Aorta (tissue), 5 donors: ENCODE results near the gene TFIP11. TPM values are rescaled to one million over a fixed set of nuclear protein-coding genes. Genes with fewer than 3 reads are reported as not detected.

Experiments
- ATAC-seq: fragments of 200-7000 bp; cut with Tn5 transposase; one replicate; pipeline ENCODE4 v1.9.1; 2022; ENCODE audit warnings: moderate library complexity; ENCODE audit not compliant: low FRiP score
- DNase-seq, 2 donors: peaks; one replicate each; pipeline ENCODE4 v3.0.0-alpha.2; 2020
- H3K27ac ChIP-seq, 2 donors: one replicate each; pipeline ENCODE4 v1.5.1; 2013; ENCODE audit warnings: low read length in 2 of 2, mild to moderate bottlenecking in 2 of 2, moderate library complexity in 2 of 2, control low read depth in 1 of 2, inconsistent platforms in 1 of 2, low read depth in 1 of 2
- H3K27me3 ChIP-seq, 2 donors: one replicate each; pipeline ENCODE4 v1.6.1; 2013; ENCODE audit warnings: control low read depth in 1 of 2, low read length in 1 of 2, mild to moderate bottlenecking in 1 of 2, moderate library complexity in 1 of 2; ENCODE audit not compliant: insufficient read depth in 2 of 2, control insufficient read depth in 1 of 2
- H3K36me3 ChIP-seq, 2 donors: one replicate each; pipeline ENCODE4 v1.6.1; 2013; ENCODE audit warnings: control low read depth in 1 of 2, low read length in 1 of 2, mild to moderate bottlenecking in 1 of 2; ENCODE audit not compliant: insufficient read depth in 2 of 2, control insufficient read depth in 1 of 2
- H3K4me1 ChIP-seq, 2 donors: one replicate each; pipeline ENCODE4 v1.6.1; 2013; ENCODE audit warnings: low read length in 2 of 2, control low read depth in 1 of 2, mild to moderate bottlenecking in 1 of 2, moderate library complexity in 1 of 2; ENCODE audit not compliant: insufficient read depth in 2 of 2, control insufficient read depth in 1 of 2
- H3K4me3 ChIP-seq, 2 donors: one replicate each; pipeline ENCODE4 v1.5.1; 2013; ENCODE audit warnings: low read length in 2 of 2, control low read depth in 1 of 2, mild to moderate bottlenecking in 1 of 2
- H3K9me3 ChIP-seq: one replicate; pipeline ENCODE4 v1.6.1; 2013; ENCODE audit warnings: mild to moderate bottlenecking, low read length; ENCODE audit not compliant: control insufficient read depth
- WGBS, 2 donors: extraction: QIAGEN DNeasy Blood & Tissue Kit; methylation state at CpG; one replicate each; pipeline ENCODE4 v1.1.7; 2013; 5-methylcytosine and 5-hydroxymethylcytosine counted together
- intact Hi-C, 2 donors: fragments of 100-400 bp; cut with DNase I; formaldehyde crosslinking; loops; one replicate each; pipeline versions ENCODE4 v1.14.2 to v1.15.0; 2022
- long read RNA-seq, 2 donors: library from polyadenylated mRNA; unstranded; transcript quantifications; one replicate each; pipeline ENCODE4 v2.0.0, GENCODE V29; 2020 to 2021
- polyA plus RNA-seq, 2 donors: library from polyadenylated mRNA; stranded (reverse); fragments of 200-250 nt; gene quantifications; one replicate each; pipeline ENCODE4 v1.2.3, GENCODE V29; 2013
- total RNA-seq, 2 donors: library from RNA; stranded (reverse); fragmentation: NEBNext Ultra II Directional; extraction: Animal tissue kit (Norgen Biotek cat#: 25700); gene quantifications; one replicate each; pipeline ENCODE4 v1.2.1, GENCODE V29; 2021
- donor health status: healthy with polysubstance abuse.
- donor health status: Bipolar disorder and iron deficiency.
- donor health status: DM: no; HTN: no; CAD: no.
- donor health status: DM: no; HTN: no; CAD: no.
- donor health status: DM: yes; HTN: yes; CAD: no.

Gene TFIP11
- total RNA-seq (10 to 100 TPM; 24.7 to 27.7 TPM), polyA plus RNA-seq (10 to 100 TPM in 1 of 2 donors, 1 to 10 TPM in 1; 6.1 to 31.4 TPM)
- long read RNA-seq, donor 1, transcript TFIP11-204 (15 exons, 3,586 nt): major isoform, 55 of 107 reads
- long read RNA-seq, donor 1, transcript TFIP11-201 (16 exons, 2,896 nt): minor isoform, 6 of 107 reads
- long read RNA-seq, donor 1, partial matches to known transcripts: 22 of 107 reads
- long read RNA-seq, donor 1, other reads (novel, unspliced or antisense): 23 of 107 reads
- long read RNA-seq, donor 2, transcript TFIP11-204 (15 exons, 3,586 nt): major isoform, 12 of 28 reads
- long read RNA-seq, donor 2, partial matches to known transcripts: 6 of 28 reads
- long read RNA-seq, donor 2, other reads (novel, unspliced or antisense): 10 of 28 reads

DNA sequence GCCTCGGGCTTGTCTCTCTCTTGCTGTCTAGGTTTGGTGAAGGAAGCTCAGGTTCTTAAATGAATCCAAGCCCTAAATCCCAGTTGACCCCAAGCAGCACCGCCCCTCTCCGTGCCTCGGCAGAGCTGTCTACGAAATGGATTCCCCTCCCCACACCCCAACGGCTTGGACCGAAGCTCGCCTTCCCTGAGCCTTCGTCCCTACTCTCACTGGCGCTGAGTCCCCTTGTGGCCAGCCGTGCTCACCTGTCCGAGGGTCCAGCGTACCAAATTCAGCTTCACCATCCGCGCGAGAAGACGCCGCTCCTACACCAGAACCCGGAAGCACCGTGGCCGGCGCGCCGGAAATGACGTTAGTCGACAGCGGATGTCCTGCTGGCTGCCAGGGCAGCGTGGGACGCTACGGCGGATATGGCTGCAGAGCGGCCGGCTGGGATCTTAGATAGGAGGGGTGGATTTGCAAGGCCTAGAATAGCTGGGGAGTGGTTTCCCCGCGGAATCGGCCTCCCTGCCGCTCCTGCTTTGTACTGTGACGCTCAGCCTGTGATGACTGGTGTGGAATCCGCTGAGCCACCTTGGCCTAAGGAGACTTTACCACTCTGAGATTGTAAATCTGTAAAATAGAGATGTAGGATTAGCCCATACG, at the start of gene TFIP11:
TFIP11 (minus strand) TSS at position 325 of the 645 bp plus-strand sequence. CDS start 2,201 bp downstream, outside the sequence.
- DNase-seq: peak; percentile 96 to 99
- H3K4me3 ChIP-seq: peak within 1 kb of the TSS; percentile 45 to 79
- peaks cover 0 to 4% of the 10 kb centered on the region in 2 donors for H3K4me1 ChIP-seq
- ATAC-seq: peak; percentile 96
- WGBS, 2 donors: 0 to 1% methylated on average over 40 of the region's 40 CpGs
- no peaks in the 10 kb centered on the region for H3K9me3 ChIP-seq
- no peaks in the 10 kb centered on the region for H3K27me3 ChIP-seq
- peak within 1 kb of the TSS; percentile 33 for H3K27ac ChIP-seq
- peaks cover 0 to 9% of the 10 kb centered on the region in 2 donors for H3K36me3 ChIP-seq
- intact Hi-C loops: loop anchor here (2.0 kb wide), 1 partner anchor 79 kb away; the partner anchor contains the start of gene TPST2 (in 2 of the 2)

DNA sequence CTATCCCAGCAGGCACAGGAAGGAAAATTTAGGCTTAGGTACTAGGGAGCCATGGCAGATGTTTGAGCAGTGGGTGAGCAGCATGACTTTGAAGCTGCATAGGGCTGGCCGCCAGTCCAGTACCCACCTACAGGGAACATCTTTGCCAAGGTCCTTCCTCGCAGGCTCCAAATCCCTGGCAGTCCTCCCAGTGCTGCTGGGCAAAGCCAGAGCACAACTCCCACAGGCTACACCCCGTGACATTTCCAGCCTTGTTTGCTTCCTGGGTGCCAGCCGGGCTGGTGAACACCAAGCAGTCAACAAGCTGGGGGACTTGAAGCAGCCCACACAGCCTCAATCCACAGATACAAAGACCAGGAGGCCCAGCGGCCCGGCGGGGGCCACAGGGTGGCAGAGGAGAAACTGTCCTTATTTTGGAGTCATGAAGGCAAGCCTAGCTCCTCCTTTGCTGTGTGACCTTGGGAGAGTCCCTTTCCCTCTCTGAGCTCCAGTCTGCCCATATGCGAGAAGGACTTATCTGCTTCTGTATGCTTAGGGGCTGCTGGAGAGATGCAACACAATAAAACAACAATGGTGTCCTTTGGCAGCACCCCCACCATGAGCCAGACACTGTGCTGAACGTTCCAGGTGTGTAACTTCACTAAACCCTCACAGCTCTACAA, 49.6 kb upstream of the TFIP11 start:
- H3K4me3 ChIP-seq: no peak overlapping the region
- H3K27me3 ChIP-seq: no peaks in the 10 kb centered on the region
- no peaks in the 10 kb centered on the region for H3K36me3 ChIP-seq
- no peaks in the 10 kb centered on the region for H3K9me3 ChIP-seq
- WGBS, 2 donors: 62 to 64% methylated on average over 9 of the region's 9 CpGs
- ATAC-seq (no peak), DNase-seq (peak in 1 of 2 donors; percentile 37)
- no peak overlapping the region for H3K27ac ChIP-seq
- intact Hi-C loops: no loop called here
- no peaks in the 10 kb centered on the region for H3K4me1 ChIP-seq

DNA sequence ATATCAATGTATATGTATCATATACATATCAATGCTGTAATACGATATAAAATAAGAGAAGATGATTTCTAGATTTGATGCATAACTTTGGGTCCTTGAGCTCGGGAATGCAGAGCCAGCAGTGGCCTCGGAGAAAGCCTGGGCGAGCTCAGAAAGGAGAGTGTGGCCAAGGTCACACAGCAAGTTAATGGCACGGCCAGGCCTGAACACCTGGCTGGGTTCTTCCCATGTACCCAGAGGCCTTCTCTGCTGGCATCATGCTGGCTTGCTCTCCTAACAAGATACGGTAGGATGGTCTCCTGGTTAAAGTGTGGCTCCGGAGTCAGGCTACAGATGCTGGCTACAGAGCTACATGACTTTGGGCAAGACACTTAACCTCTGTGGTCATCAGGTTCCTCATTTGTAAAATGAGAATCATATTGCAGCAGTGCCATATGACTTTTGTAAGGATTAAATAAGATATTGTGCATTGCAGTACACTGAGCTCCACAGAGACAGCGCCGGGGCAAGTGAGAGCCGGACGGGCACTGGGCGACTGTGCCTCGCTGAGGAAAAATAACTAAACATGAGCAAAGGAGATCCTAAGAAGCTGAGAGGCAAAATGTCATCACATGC, 47.8 kb upstream of the TFIP11 start:
- no peak for ATAC-seq
- H3K4me3 ChIP-seq: no peak overlapping the region
- WGBS, 2 donors: 91 to 93% methylated on average over 13 of the region's 13 CpGs
- no peaks in the 10 kb centered on the region for H3K27me3 ChIP-seq
- H3K4me1 ChIP-seq: no peaks in the 10 kb centered on the region
- peak in 1 of 2 donors; percentile 19 for DNase-seq
- intact Hi-C loops: no loop called here
- H3K27ac ChIP-seq: no peak overlapping the region
- H3K36me3 ChIP-seq: no peaks in the 10 kb centered on the region
- no peaks in the 10 kb centered on the region for H3K9me3 ChIP-seq

DNA sequence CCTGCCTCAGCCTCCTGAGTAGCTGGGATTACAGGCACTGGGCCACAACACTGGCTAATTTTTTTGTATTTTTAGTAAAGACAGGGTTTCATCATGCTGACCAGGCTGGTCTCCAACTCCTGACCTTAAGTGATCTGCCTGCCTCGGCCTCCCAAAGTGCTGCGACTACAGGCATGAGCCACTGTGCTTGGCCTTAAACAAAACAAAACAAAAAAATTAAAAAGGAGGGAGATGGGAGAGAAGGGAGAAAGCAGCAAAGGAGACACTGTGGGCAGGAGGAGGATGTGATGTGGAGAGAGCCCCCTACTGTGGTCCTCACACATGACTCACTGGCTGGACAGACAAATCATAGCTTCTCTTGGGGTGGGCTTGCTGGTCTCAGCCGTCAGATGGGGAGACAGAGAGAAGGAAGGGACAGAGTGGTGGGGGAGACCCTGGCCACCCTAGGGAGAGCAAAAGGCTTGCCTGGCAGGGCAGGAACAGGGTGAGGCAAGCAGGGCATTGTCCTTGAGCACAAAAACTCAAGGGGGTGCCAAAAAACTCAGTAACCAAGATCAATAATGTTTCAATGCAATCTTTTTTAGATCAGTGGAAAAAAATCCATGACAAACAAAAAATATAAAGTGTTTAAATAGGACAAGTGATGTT, 46.1 kb upstream of the TFIP11 start:
- Histone ChIP-seq H3K27ac (no peak overlapping the region), H3K27me3 (no peaks in the 10 kb centered on the region), H3K9me3 (no peaks in the 10 kb centered on the region), H3K4me3 (no peak overlapping the region), H3K36me3 (no peaks in the 10 kb centered on the region), H3K4me1 (no peaks in the 10 kb centered on the region)
- DNase-seq: no peak
- 22 to 25% methylated on average over 3 of the region's 3 CpGs for WGBS, 2 donors
- intact Hi-C loops: no loop called here
- ATAC-seq: peak; percentile 29

DNA sequence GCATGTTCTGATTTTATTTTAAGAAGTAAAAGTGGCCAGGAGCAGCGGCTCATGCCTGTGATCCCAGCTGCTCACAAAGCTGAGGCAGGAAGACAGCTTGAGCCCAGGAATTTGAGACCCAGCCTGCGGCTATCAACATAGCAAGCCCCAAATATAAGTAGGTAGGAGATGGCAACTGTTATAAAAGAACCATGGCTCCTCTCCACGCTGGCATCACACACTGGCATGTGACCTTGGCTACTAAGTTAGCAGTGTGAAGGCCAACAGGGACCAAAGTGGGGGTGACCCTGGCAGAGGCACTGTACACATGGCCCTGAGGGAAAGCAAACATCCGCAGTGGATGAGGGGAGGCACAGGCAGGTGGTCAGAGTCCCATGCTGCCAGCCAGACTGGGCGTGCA, 44.6 kb upstream of the TFIP11 start:
- no peak overlapping the region for H3K27ac ChIP-seq
- H3K4me1 ChIP-seq: no peaks in the 10 kb centered on the region
- H3K36me3 ChIP-seq: no peaks in the 10 kb centered on the region
- ATAC-seq: no peak
- 77 to 87% methylated on average over 5 of the region's 5 CpGs for WGBS, 2 donors
- no peak overlapping the region for H3K4me3 ChIP-seq
- no peaks in the 10 kb centered on the region for H3K9me3 ChIP-seq
- DNase-seq: no peak
- H3K27me3 ChIP-seq: no peaks in the 10 kb centered on the region
- intact Hi-C loops: no loop called here

DNA sequence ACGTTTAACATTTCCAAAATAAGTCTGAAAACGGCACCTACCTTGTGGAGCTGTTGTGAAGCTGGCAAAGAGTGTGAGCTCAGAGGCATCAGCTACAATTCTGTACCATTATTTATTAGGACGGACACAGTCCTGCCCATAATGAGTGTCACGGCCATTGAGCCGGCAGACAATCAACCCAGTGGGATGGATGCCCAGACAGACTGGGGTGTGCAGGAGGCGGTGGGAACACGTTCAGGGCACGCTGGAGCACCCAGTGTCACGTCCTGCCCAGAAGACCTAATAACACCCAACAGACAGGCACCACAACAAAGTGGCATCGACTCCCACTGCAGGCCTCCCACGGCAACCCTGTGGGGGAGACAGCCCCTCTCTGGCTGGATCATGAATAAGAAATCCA, 43.2 kb upstream of the TFIP11 start:
- no peaks in the 10 kb centered on the region for H3K9me3 ChIP-seq
- no peaks in the 10 kb centered on the region for H3K27me3 ChIP-seq
- WGBS, 2 donors: 90 to 92% methylated on average over 11 of the region's 11 CpGs
- no peak for DNase-seq
- no peaks in the 10 kb centered on the region for H3K36me3 ChIP-seq
- no peak overlapping the region for H3K27ac ChIP-seq
- H3K4me3 ChIP-seq: no peak overlapping the region
- no peaks in the 10 kb centered on the region for H3K4me1 ChIP-seq
- ATAC-seq: no peak
- intact Hi-C loops: no loop called here

DNA sequence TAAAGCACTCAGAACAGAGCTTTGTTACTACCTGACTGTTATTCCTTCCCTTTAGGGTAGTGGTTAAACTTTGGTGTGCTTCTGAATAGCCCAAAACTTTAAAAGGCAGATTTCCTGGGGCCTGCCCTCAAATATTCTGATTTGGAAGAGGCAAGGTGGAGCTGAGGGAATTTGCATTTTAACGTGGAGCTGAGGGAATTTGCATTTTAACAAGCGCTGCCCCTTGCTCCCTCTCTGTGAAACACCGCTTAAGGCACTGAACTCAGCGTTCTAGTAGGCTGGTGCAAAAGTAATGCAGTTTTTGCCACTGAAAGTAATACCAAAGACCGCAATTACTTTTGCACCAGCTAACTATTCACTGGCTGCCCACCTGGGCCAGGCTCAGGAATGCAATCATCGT, 42.7 kb upstream of the TFIP11 start:
- no peaks in the 10 kb centered on the region for H3K27me3 ChIP-seq
- DNase-seq (no peak), ATAC-seq (no peak)
- no peak overlapping the region for H3K27ac ChIP-seq
- intact Hi-C loops: no loop called here
- H3K9me3 ChIP-seq: no peaks in the 10 kb centered on the region
- no peaks in the 10 kb centered on the region for H3K36me3 ChIP-seq
- H3K4me3 ChIP-seq: no peak overlapping the region
- H3K4me1 ChIP-seq: no peaks in the 10 kb centered on the region
- WGBS, 2 donors: 80 to 84% methylated on average over 6 of the region's 6 CpGs

DNA sequence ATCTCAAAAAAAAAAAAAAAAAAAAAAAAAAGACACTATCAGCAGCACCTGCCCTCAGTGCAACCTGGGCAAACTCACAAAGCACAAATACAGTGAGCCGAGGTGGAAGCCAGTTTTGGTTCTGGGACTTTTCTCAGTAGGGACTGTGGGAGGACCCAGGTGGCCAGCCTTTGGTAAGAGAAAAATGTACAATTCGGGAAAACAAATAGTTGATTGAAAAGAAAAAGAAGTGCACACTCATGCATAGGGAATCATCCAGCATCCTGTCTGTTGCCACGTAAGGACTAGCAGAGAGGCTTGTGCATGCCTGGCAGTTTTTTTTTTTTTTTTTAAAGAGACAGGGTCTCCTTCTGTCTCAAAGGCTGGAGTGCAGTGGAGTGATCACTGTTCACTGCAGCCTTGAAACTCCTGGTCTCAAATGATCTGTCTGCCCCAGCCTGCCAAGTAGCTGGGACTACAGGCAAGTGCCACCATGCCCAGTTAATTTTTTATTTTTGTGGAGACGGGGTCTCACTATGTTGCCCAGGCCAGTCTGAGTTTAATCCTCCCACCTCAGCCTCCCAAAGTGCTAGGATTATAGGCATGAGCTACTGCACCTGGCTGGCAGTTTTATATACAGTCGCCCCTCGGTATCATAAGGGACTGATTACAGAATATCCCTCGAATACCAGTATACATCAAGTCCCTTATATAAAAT, 40.9 kb upstream of the TFIP11 start:
- no peak overlapping the region for H3K27ac ChIP-seq
- DNase-seq: no peak
- no peak for ATAC-seq
- 66 to 67% methylated on average over 7 of the region's 7 CpGs for WGBS, 2 donors
- H3K9me3 ChIP-seq: no peaks in the 10 kb centered on the region
- H3K36me3 ChIP-seq: no peaks in the 10 kb centered on the region
- intact Hi-C loops: no loop called here
- H3K4me3 ChIP-seq: no peak overlapping the region
- H3K27me3 ChIP-seq: no peaks in the 10 kb centered on the region
- H3K4me1 ChIP-seq: no peaks in the 10 kb centered on the region
